ENCODE results near the gene C7orf33.

The C7orf33 gene

DNA sequence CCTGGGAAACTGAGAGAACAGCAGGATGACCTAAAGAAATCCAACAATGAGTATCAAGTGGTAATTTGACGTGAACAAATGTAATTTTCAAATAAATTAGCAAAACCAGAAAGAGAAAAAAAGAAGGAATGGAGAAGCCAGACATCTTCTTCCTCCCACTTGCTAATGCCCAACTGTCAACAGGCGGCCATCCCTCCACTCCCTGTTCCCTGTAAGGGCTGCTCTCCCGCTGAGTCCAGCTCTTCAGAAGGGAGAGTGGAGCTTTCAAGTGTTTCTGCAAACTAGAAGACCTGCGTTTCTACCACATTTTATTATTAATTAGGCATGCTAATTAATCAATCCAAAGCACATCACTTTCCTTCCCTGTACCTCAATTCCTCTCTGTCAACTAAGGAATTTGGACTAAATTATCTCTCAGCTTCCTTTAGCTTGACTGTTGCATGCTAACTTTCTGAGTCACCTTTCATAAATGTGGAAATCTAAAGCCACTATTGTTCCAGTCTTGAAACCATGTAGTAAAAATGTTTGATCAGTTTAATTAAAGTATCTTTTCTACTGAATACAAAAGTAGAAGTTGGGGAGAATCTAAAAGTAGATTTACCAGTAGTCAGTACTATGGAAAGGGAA is 59.8 kb downstream of the C7orf33 start:
- no peak overlapping the region for H3K4me3 ChIP-seq (replicated peaks; ENCODE audit: insufficient read depth, low read length)
- no peak overlapping the region for H3K27ac ChIP-seq (replicated peaks)
- no peak for DNase-seq (ENCODE audit: low read depth in 1 of 2, low spot score in 1 of 2)
- TF ChIP-seq, protein P1, sequence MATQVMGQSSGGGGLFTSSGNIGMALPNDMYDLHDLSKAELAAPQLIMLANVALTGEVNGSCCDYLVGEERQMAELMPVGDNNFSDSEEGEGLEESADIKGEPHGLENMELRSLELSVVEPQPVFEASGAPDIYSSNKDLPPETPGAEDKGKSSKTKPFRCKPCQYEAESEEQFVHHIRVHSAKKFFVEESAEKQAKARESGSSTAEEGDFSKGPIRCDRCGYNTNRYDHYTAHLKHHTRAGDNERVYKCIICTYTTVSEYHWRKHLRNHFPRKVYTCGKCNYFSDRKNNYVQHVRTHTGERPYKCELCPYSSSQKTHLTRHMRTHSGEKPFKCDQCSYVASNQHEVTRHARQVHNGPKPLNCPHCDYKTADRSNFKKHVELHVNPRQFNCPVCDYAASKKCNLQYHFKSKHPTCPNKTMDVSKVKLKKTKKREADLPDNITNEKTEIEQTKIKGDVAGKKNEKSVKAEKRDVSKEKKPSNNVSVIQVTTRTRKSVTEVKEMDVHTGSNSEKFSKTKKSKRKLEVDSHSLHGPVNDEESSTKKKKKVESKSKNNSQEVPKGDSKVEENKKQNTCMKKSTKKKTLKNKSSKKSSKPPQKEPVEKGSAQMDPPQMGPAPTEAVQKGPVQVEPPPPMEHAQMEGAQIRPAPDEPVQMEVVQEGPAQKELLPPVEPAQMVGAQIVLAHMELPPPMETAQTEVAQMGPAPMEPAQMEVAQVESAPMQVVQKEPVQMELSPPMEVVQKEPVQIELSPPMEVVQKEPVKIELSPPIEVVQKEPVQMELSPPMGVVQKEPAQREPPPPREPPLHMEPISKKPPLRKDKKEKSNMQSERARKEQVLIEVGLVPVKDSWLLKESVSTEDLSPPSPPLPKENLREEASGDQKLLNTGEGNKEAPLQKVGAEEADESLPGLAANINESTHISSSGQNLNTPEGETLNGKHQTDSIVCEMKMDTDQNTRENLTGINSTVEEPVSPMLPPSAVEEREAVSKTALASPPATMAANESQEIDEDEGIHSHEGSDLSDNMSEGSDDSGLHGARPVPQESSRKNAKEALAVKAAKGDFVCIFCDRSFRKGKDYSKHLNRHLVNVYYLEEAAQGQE (IDR thresholded peaks at IDR 0.05; ENCODE audit: insufficient replicate concordance, low read depth): no peak
- TF ChIP-seq POLR2AphosphoS5 (IDR thresholded peaks at IDR 0.05; ENCODE audit: low read depth) (no peak), GABPA (IDR thresholded peaks at IDR 0.05; ENCODE audit: low read depth) (no peak), SPI1 (IDR thresholded peaks at IDR 0.05; ENCODE audit: borderline replicate concordance, low read depth) (no peak)
- TF ChIP-seq, protein P2, sequence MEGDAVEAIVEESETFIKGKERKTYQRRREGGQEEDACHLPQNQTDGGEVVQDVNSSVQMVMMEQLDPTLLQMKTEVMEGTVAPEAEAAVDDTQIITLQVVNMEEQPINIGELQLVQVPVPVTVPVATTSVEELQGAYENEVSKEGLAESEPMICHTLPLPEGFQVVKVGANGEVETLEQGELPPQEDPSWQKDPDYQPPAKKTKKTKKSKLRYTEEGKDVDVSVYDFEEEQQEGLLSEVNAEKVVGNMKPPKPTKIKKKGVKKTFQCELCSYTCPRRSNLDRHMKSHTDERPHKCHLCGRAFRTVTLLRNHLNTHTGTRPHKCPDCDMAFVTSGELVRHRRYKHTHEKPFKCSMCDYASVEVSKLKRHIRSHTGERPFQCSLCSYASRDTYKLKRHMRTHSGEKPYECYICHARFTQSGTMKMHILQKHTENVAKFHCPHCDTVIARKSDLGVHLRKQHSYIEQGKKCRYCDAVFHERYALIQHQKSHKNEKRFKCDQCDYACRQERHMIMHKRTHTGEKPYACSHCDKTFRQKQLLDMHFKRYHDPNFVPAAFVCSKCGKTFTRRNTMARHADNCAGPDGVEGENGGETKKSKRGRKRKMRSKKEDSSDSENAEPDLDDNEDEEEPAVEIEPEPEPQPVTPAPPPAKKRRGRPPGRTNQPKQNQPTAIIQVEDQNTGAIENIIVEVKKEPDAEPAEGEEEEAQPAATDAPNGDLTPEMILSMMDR (IDR thresholded peaks at IDR 0.05; ENCODE audit: insufficient read depth, low read length): no peak
- H3K27me3 ChIP-seq (ENCODE audit: insufficient read depth, poor library complexity, severe bottlenecking): no peaks in the 10 kb centered on the region

DNA sequence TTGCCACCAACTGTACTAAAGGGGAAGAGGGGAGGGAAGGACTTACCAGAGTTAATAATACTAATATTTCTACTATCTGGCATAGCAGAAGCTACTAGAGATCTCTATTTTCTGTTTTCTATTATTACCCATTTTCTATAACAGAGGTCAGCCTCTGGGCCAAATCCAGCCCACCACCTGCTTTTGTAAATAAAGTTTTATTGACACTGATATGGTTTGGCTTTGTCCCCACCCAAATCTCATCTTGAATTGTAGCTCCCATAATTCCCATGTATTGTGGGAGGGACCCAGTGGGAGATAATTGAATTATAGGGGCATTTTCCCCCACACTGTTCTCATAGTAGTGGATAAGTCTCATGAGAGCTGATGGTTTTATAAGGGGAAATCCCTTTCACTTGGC is 62.2 kb downstream of the C7orf33 start:
- TF ChIP-seq SPI1 (IDR thresholded peaks at IDR 0.05; ENCODE audit: borderline replicate concordance, low read depth) (no peak), POLR2AphosphoS5 (IDR thresholded peaks at IDR 0.05; ENCODE audit: low read depth) (no peak), GABPA (IDR thresholded peaks at IDR 0.05; ENCODE audit: low read depth) (no peak)
- TF ChIP-seq, protein P2 (IDR thresholded peaks at IDR 0.05; ENCODE audit: insufficient read depth, low read length): no peak
- TF ChIP-seq, protein P1 (IDR thresholded peaks at IDR 0.05; ENCODE audit: insufficient replicate concordance, low read depth): no peak
- Histone ChIP-seq H3K27me3 (ENCODE audit: insufficient read depth, poor library complexity, severe bottlenecking) (no peaks in the 10 kb centered on the region), H3K27ac (replicated peaks) (no peak overlapping the region), H3K4me3 (replicated peaks; ENCODE audit: insufficient read depth, low read length) (no peak overlapping the region)
- no peak for DNase-seq (ENCODE audit: low read depth in 1 of 2, low spot score in 1 of 2)

DNA sequence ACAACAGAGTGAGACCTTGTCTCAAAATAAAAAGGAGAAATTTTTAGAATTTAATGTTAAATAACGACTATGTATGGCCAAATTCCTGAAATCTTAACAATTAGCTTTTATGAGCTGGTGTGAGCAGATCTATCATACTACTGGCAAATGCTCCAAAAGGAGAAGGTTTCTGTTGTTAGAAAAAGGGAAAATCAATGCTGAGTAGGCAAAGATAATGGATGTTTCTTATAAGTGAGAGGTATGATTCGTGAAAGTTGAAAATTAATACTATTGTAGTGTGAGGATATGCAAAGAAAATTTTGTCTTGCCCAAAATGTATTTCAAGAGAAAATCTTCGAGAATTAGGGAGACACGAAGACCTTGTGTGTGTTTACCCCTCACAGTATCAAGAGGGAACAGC is 67.4 kb downstream of the C7orf33 start:
- no peak for DNase-seq (ENCODE audit: low read depth in 1 of 2, low spot score in 1 of 2)
- TF ChIP-seq SPI1 (IDR thresholded peaks at IDR 0.05; ENCODE audit: borderline replicate concordance, low read depth) (no peak), GABPA (IDR thresholded peaks at IDR 0.05; ENCODE audit: low read depth) (no peak), POLR2AphosphoS5 (IDR thresholded peaks at IDR 0.05; ENCODE audit: low read depth) (no peak)
- TF ChIP-seq, protein P2 (IDR thresholded peaks at IDR 0.05; ENCODE audit: insufficient read depth, low read length): no peak
- TF ChIP-seq, protein P1 (IDR thresholded peaks at IDR 0.05; ENCODE audit: insufficient replicate concordance, low read depth): no peak
- Histone ChIP-seq H3K27me3 (ENCODE audit: insufficient read depth, poor library complexity, severe bottlenecking) (no peaks in the 10 kb centered on the region), H3K4me3 (replicated peaks; ENCODE audit: insufficient read depth, low read length) (no peak overlapping the region), H3K27ac (replicated peaks) (no peak overlapping the region)
